HepG2 (cell line): Measurements from ENCODE around the gene NOL8. TPM values are rescaled to one million over a fixed set of nuclear protein-coding genes. Genes with fewer than 3 reads are reported as not detected.

Source experiments
- ATAC-seq: fragments of 200-7000 bp; cut with Tn5 transposase; 3 replicates; pipeline ENCODE4 v1.9.1; 2020; ENCODE audit warnings: mild to moderate bottlenecking, moderate library complexity
- BruUV-seq: library from RNA; stranded (reverse); fragments of 400-500 nt; replicated peaks from 2 replicates; lab custom pipeline; 2021; lab: Mats Ljungman, UMichigan
- CTCF ChIA-PET: fragments of 300-600 bp; formaldehyde crosslinking; extraction: SDS; loops from one replicate; lab custom pipeline; 2021; ENCODE audit warnings: low total read pairs, inconsistent platforms, low intra/inter-chr PET ratio; lab: Yijun Ruan, JAX
- POLR2A ChIA-PET: fragments of 350-600 bp; sonication (Branson Sonifier 250); formaldehyde crosslinking; loops from one replicate; lab custom pipeline; 2020; ENCODE audit warnings: antibody characterized with exemption, inconsistent platforms; lab: Yijun Ruan, JAX
- DNase-seq: peaks from one replicate; pipeline ENCODE4 v3.0.0-alpha.2; 2015; ENCODE audit warnings: low spot score
- FAIRE-seq: peaks from 3 replicates; lab custom pipeline; 2011; peaks lifted over from hg19 to GRCh38; lab: Jason Lieb, UNC
- H2AFZ ChIP-seq: one replicate; pipeline ENCODE4 v1.6.1; 2011; ENCODE audit warnings: low read length, inconsistent platforms
- H3K27ac ChIP-seq: fragments of 300-600 bp; 3 replicates; pipeline ENCODE4 v1.8.0; 2011; ENCODE audit warnings: mixed run types, mild to moderate bottlenecking, mixed read lengths, low read length, inconsistent platforms; ENCODE audit not compliant: insufficient read depth; ENCODE audit errors: extremely low read length
- H3K27me3 ChIP-seq, 2 experiments: fragments of 200-600 bp in 1 of 2; 2 replicates in 1 of 2; 3 replicates in 1 of 2; pipeline versions ENCODE4 v1.6.0 to v1.8.0; 2011; ENCODE audit warnings: low read length in 2 of 2, mild to moderate bottlenecking in 2 of 2, moderate library complexity in 2 of 2, inconsistent platforms in 1 of 2; ENCODE audit not compliant: insufficient read depth in 2 of 2, control insufficient read depth in 1 of 2
- H3K36me3 ChIP-seq, 2 experiments: fragments of 200-600 bp in 1 of 2; replicated peaks in 1 of 2; 2 replicates in 1 of 2; 3 replicates in 1 of 2; pipeline versions ENCODE4 v1.5.1 to v1.8.0; 2011; ENCODE audit warnings: low read length in 2 of 2, inconsistent platforms in 1 of 2; ENCODE audit not compliant: insufficient read depth in 2 of 2, control insufficient read depth in 1 of 2
- H3K4me1 ChIP-seq: 2 replicates; pipeline ENCODE4 v1.5.1; 2012; ENCODE audit warnings: low read length, inconsistent platforms; ENCODE audit not compliant: insufficient read depth
- H3K4me2 ChIP-seq: 2 replicates; pipeline ENCODE4 v1.6.0; 2011; ENCODE audit warnings: low read depth, low read length, inconsistent platforms
- H3K4me3 ChIP-seq, 3 experiments: fragments of 200-600 bp in 1 of 3; sonication (generic), shearing (Covaris generic) in 1 of 3; replicated peaks in 1 of 3; 2 replicates each; pipeline ENCODE4 v1.5.1; 2011 to 2016; ENCODE audit warnings: low read length in 3 of 3, inconsistent platforms in 2 of 3, low read depth in 2 of 3, mild to moderate bottlenecking in 2 of 3, control low read depth in 1 of 3, mixed read lengths in 1 of 3; ENCODE audit not compliant: insufficient read depth in 1 of 3
- H3K79me2 ChIP-seq: one replicate; pipeline ENCODE4 v1.6.1; 2011; ENCODE audit warnings: low read length, inconsistent platforms; ENCODE audit not compliant: insufficient read depth
- H3K9ac ChIP-seq: 2 replicates; pipeline ENCODE4 v1.6.0; 2011; ENCODE audit warnings: mild to moderate bottlenecking, low read depth, low read length, inconsistent platforms; ENCODE audit not compliant: insufficient read depth
- H3K9me3 ChIP-seq: 2 replicates; pipeline ENCODE4 v1.5.1; 2012; ENCODE audit warnings: mild to moderate bottlenecking, low read length
- H4K20me1 ChIP-seq: 2 replicates; pipeline ENCODE4 v1.6.0; 2011; ENCODE audit warnings: inconsistent platforms, mild to moderate bottlenecking, low read length, moderate library complexity; ENCODE audit not compliant: insufficient read depth
- BHLHE40 ChIP-seq: IDR thresholded peaks from 2 replicates; pipeline ENCODE4 v1.6.1; 2011; ENCODE audit warnings: low read length, improper control_type of control experiment
- BRD4 ChIP-seq: sonication (generic); formaldehyde crosslinking; IDR thresholded peaks from 2 replicates; pipeline ENCODE4 v1.4.0; 2020; ENCODE audit warnings: missing genetic modification reagents
- HCFC1 ChIP-seq: fragments of 150-350 bp; IDR thresholded peaks from 2 replicates; pipeline ENCODE4 v1.6.1; 2014; ENCODE audit warnings: low read depth, low read length
- HOXA5 ChIP-seq: sonication (generic); formaldehyde crosslinking; IDR thresholded peaks from 2 replicates; pipeline ENCODE4 v1.4.0; 2020; ENCODE audit warnings: missing genetic modification reagents
- JUNB ChIP-seq: sonication (generic); formaldehyde crosslinking; IDR thresholded peaks from 2 replicates; pipeline ENCODE4 v1.8.0; 2022; ENCODE audit warnings: missing genetic modification reagents, mild to moderate bottlenecking, borderline replicate concordance
- KLF6 ChIP-seq: IDR thresholded peaks from 2 replicates; pipeline ENCODE4 v1.8.0; 2016; ENCODE audit warnings: missing biosample characterization, missing genetic modification reagents
- MED1 ChIP-seq: sonication (generic); formaldehyde crosslinking; IDR thresholded peaks from 2 replicates; pipeline ENCODE4 v1.4.0; 2020; ENCODE audit warnings: missing genetic modification reagents
- MYNN ChIP-seq: sonication (generic); formaldehyde crosslinking; IDR thresholded peaks from 2 replicates; pipeline ENCODE4 v1.4.0; 2020; ENCODE audit warnings: mild to moderate bottlenecking, low read depth, missing genetic modification reagents
- NR2C2 ChIP-seq: sonication (generic); formaldehyde crosslinking; IDR thresholded peaks from 2 replicates; pipeline ENCODE4 v1.4.0; 2020; ENCODE audit warnings: missing genetic modification reagents, mild to moderate bottlenecking, moderate library complexity, borderline replicate concordance
- PHF8 ChIP-seq: sonication (generic); formaldehyde crosslinking; IDR thresholded peaks from 2 replicates; pipeline ENCODE4 v1.5.0; 2020; ENCODE audit warnings: missing genetic modification reagents
- SKI ChIP-seq: fragments of 450-650 bp; IDR thresholded peaks from one replicate; pipeline ENCODE4 v1.6.1; 2018; ENCODE audit warnings: mild to moderate bottlenecking; ENCODE audit not compliant: partially characterized antibody
- ZBTB20 ChIP-seq: sonication (generic); formaldehyde crosslinking; IDR thresholded peaks from 2 replicates; pipeline ENCODE4 v1.8.1; 2023; ENCODE audit warnings: missing genetic modification reagents, low read depth, mild to moderate bottlenecking, borderline replicate concordance
- ZFP90 ChIP-seq: sonication (generic); formaldehyde crosslinking; IDR thresholded peaks from 2 replicates; pipeline ENCODE4 v1.8.0; 2022; ENCODE audit warnings: missing genetic modification reagents, mild to moderate bottlenecking, inconsistent platforms, borderline replicate concordance
- ZMYM3 ChIP-seq: sonication (generic); formaldehyde crosslinking; IDR thresholded peaks from 2 replicates; pipeline ENCODE4 v1.5.1; 2020; ENCODE audit warnings: mild to moderate bottlenecking, missing genetic modification reagents
- ZNF136 ChIP-seq: sonication (generic); formaldehyde crosslinking; IDR thresholded peaks from 2 replicates; pipeline ENCODE4 v1.8.1; 2022; ENCODE audit warnings: low read depth, mild to moderate bottlenecking, moderate library complexity, missing genetic modification reagents
- ZNF564 ChIP-seq: sonication (generic); formaldehyde crosslinking; IDR thresholded peaks from 2 replicates; pipeline ENCODE4 v1.8.1; 2023; ENCODE audit warnings: mild to moderate bottlenecking, missing genetic modification reagents
- ZNF7 ChIP-seq: IDR thresholded peaks from 2 replicates; pipeline ENCODE4 v1.6.1; 2016; ENCODE audit warnings: missing biosample characterization, missing genetic modification reagents
- ZNF780A ChIP-seq: sonication (generic); formaldehyde crosslinking; IDR thresholded peaks from 2 replicates; pipeline ENCODE4 v1.8.0; 2022; ENCODE audit warnings: mild to moderate bottlenecking, missing genetic modification reagents, moderate library complexity
- WGBS: methylation state at CpG from one replicate; pipeline ENCODE4 v1.1.6; 2017; ENCODE audit warnings: low lambda C conversion rate; 5-methylcytosine and 5-hydroxymethylcytosine counted together
- in situ Hi-C: cut with HindIII; loops from 2 replicates; pipeline ENCODE4 v1.10.0; 2017; ENCODE audit warnings: low pct_unique_long_range_greater_than_20kb; ENCODE audit not compliant: extremely low pct_ligation_motif_present
- intact Hi-C: fragments of 100-400 bp; cut with micrococcal nuclease; formaldehyde crosslinking; loops from one replicate; pipeline ENCODE4 v1.10.0; 2022; ENCODE audit not compliant: unreplicated experiment
- polyA plus RNA-seq, 8 experiments: library from polyadenylated mRNA; depleted of rRNA in 3 of 8; stranded (reverse) in 7 of 8; unstranded in 1 of 8; fragments of >200 nt; fragmentation: Illumina TruSeq in 4 of 8; extraction: Trizol in 4 of 8; gene quantifications; 2 replicates each; pipeline versions ENCODE4 v1.2.1 to v1.2.3, GENCODE V29; 2011 to 2016; ENCODE audit warnings: low read depth in 4 of 8, missing spikeins in 1 of 8, mixed read lengths in 1 of 8; ENCODE audit not compliant: insufficient read depth in 1 of 8
- total RNA-seq, 5 experiments: library from RNA; depleted of rRNA; stranded (reverse); fragments of >200 nt; fragmentation: Illumina TruSeq; extraction: Trizol; gene quantifications; 2 replicates each; pipeline ENCODE4 v1.2.3, GENCODE V29; 2016; ENCODE audit warnings: low read depth in 1 of 5
- TF ChIP-seq, protein P1 (sequence below): sonication (generic); formaldehyde crosslinking; IDR thresholded peaks from 2 replicates; pipeline ENCODE4; 2020; ENCODE audit warnings: missing genetic modification reagents, mild to moderate bottlenecking, borderline replicate concordance
- TF ChIP-seq, protein P2 (sequence below): sonication (generic); formaldehyde crosslinking; IDR thresholded peaks from 2 replicates; pipeline ENCODE4 v1.5.0; 2020; ENCODE audit warnings: missing genetic modification reagents
- TF ChIP-seq, protein P3 (sequence below): sonication (generic); formaldehyde crosslinking; conservative IDR thresholded peaks from 2 replicates; pipeline ENCODE4 v1.4.0; 2020; ENCODE audit warnings: missing genetic modification reagents

The NOL8 gene
- total and polyA plus RNA-seq, 2 of the 13 experiments (the other 11 are each of a cell fraction or from before 2014, with no cell fraction given) = 12.8 to 36.3 TPM

DNA sequence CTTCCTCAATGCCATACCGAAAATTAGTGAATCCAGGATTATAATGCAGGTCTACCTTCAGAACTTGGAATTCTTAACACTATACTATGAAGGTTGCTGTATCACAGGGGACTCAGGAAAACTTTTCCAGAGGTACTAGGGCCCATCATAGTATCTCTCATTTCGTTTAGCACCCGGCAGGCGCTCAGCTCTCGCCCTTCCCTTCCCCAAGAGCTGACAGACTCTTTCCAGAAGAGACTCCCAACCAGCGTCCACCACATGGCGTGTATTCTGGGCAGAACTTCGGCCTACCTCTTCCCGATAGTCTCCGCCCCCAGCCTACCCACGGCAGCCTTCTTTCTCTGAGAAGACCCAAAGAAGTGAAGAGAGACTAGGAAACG is 271 bp downstream of the NOL8 start:
- DNase-seq = no peak
- POLR2A ChIA-PET = interaction anchor here (0.9 to 2.4 kb wide), 6 partner anchors 11 to 1132 kb away, joined by 3 to 12 read pairs (median 4); partner anchors contain the start of gene IPPK
- CTCF ChIA-PET = no interaction called here
- Histone ChIP-seq H3K9me3 (no peaks in the 10 kb centered on the region), H4K20me1 (no peaks in the 10 kb centered on the region), H3K27ac (peak overlapping the region; percentile 96), H3K9ac (peak overlapping the region; percentile 98), H3K79me2 (peaks cover 29% of the 10 kb centered on the region), H2AFZ (peak overlapping the region; percentile 84), H3K36me3 (peaks cover 0 to 22% of the 10 kb centered on the region in 2 experiments; a peak in 3 of 5 replicates), H3K4me2 (peak overlapping the region; percentile 94), H3K4me3 (peak overlapping the region; percentile 74 to 98 (median 93)), H3K4me1 (peaks cover 40% of the 10 kb centered on the region), H3K27me3 (no peaks in the 10 kb centered on the region; a peak in 1 of 5 replicates)
- ATAC-seq = peak; percentile 71
- FAIRE-seq = no peak
- 4% methylated on average over 12 of the region's 12 CpGs for WGBS
- in situ Hi-C loops = loop anchor here (10.0 kb wide), 1 partner anchor 310 kb away; no protein-coding TSS in a partner anchor
- BruUV-seq = TSS peak; percentile 79
- intact Hi-C loops = loop anchor here (2.0 kb wide), 1 partner anchor 310 kb away; no protein-coding TSS in a partner anchor
- TF ChIP-seq, protein P1, sequence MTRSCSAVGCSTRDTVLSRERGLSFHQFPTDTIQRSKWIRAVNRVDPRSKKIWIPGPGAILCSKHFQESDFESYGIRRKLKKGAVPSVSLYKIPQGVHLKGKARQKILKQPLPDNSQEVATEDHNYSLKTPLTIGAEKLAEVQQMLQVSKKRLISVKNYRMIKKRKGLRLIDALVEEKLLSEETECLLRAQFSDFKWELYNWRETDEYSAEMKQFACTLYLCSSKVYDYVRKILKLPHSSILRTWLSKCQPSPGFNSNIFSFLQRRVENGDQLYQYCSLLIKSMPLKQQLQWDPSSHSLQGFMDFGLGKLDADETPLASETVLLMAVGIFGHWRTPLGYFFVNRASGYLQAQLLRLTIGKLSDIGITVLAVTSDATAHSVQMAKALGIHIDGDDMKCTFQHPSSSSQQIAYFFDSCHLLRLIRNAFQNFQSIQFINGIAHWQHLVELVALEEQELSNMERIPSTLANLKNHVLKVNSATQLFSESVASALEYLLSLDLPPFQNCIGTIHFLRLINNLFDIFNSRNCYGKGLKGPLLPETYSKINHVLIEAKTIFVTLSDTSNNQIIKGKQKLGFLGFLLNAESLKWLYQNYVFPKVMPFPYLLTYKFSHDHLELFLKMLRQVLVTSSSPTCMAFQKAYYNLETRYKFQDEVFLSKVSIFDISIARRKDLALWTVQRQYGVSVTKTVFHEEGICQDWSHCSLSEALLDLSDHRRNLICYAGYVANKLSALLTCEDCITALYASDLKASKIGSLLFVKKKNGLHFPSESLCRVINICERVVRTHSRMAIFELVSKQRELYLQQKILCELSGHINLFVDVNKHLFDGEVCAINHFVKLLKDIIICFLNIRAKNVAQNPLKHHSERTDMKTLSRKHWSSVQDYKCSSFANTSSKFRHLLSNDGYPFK = no peak
- TF ChIP-seq ZBTB20 (CRISPR knock-in tag) (peak; percentile 48; the same call in 1 of the 2 replicates), ZNF136 (CRISPR knock-in tag) (0 out of 2 replicates have a peak, but pooled peaks have one; percentile 22), PHF8 (CRISPR knock-in tag) (no peak), HOXA5 (no peak), BRD4 (CRISPR knock-in tag) (no peak), MED1 (no peak), ZNF780A (CRISPR knock-in tag) (no peak), BHLHE40 (no peak), ZNF564 (CRISPR knock-in tag) (peak; percentile 62; the same call in 1 of the 2 replicates), ZNF7 (CRISPR knock-in tag) (no peak), HCFC1 (no peak), JUNB (CRISPR knock-in tag) (0 out of 2 replicates have a peak, but pooled peaks have one; percentile 46), ZMYM3 (CRISPR knock-in tag) (no peak), NR2C2 (CRISPR knock-in tag) (no peak), MYNN (CRISPR knock-in tag) (0 out of 2 replicates have a peak, but pooled peaks have one; percentile 14), KLF6 (CRISPR knock-in tag) (no peak), ZFP90 (CRISPR knock-in tag) (no peak; the same call in 1 of the 2 replicates), SKI (no peak)
- TF ChIP-seq, protein P2, sequence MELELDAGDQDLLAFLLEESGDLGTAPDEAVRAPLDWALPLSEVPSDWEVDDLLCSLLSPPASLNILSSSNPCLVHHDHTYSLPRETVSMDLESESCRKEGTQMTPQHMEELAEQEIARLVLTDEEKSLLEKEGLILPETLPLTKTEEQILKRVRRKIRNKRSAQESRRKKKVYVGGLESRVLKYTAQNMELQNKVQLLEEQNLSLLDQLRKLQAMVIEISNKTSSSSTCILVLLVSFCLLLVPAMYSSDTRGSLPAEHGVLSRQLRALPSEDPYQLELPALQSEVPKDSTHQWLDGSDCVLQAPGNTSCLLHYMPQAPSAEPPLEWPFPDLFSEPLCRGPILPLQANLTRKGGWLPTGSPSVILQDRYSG = no peak
- TF ChIP-seq, protein P3, sequence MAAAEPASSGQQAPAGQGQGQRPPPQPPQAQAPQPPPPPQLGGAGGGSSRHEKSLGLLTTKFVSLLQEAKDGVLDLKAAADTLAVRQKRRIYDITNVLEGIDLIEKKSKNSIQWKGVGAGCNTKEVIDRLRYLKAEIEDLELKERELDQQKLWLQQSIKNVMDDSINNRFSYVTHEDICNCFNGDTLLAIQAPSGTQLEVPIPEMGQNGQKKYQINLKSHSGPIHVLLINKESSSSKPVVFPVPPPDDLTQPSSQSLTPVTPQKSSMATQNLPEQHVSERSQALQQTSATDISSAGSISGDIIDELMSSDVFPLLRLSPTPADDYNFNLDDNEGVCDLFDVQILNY (CRISPR knock-in tag) = no peak
